Endothelial cell of umbilical vein (primary cell): ENCODE measurements around the gene GABRA4. TPM values are rescaled to one million over a fixed set of nuclear protein-coding genes. Genes with fewer than 3 reads are reported as not detected.

Experiments
- BruUV-seq: library from RNA; stranded (reverse); fragments of 400-500 nt; replicated peaks from 2 replicates; lab custom pipeline; 2021; lab: Mats Ljungman, UMichigan
- CTCF ChIA-PET: fragments of 300-600, 350-600 bp; sonication (Branson Sonifier 250); formaldehyde crosslinking; loops from one replicate; lab custom pipeline; 2021; ENCODE audit warnings: antibody characterized with exemption, inconsistent platforms; lab: Charles Lee
- POLR2A ChIA-PET: fragments of 300-600, 350-600 bp; sonication (Branson Sonifier 250); formaldehyde crosslinking; loops from one replicate; lab custom pipeline; 2021; ENCODE audit warnings: antibody characterized with exemption, inconsistent platforms; lab: Charles Lee
- DNase-seq: peaks from one replicate; pipeline ENCODE4 v3.0.0-alpha.2; 2011; ENCODE audit warnings: low read depth, low spot score
- FAIRE-seq: peaks from 2 replicates; lab custom pipeline; 2011; peaks lifted over from hg19 to GRCh38; lab: Jason Lieb, UNC
- H2AFZ ChIP-seq: 2 replicates; pipeline ENCODE4 v1.6.0; 2012; ENCODE audit warnings: low read depth, low read length, control low read depth, inconsistent platforms
- H3K27ac ChIP-seq: 2 replicates; pipeline ENCODE4 v1.5.1; 2011; ENCODE audit warnings: low read depth, mild to moderate bottlenecking, control low read depth, low read length, moderate library complexity; ENCODE audit not compliant: insufficient read depth
- H3K27me3 ChIP-seq, 2 experiments: 2 replicates each; pipeline versions ENCODE4 v1.6.0 to v1.6.1; 2011; ENCODE audit warnings: low read length in 2 of 2, mixed read lengths in 1 of 2; ENCODE audit not compliant: control insufficient read depth in 2 of 2, insufficient read depth in 2 of 2
- H3K36me3 ChIP-seq, 2 experiments: 2 replicates in 1 of 2; 3 replicates in 1 of 2; pipeline ENCODE4 v1.5.1; 2011; ENCODE audit warnings: low read length in 2 of 2, mild to moderate bottlenecking in 1 of 2, moderate library complexity in 1 of 2; ENCODE audit not compliant: control insufficient read depth in 2 of 2, insufficient read depth in 2 of 2; ENCODE audit errors: extremely low read depth in 1 of 2
- H3K4me1 ChIP-seq: 3 replicates; pipeline ENCODE4 v1.5.1; 2011; ENCODE audit warnings: mild to moderate bottlenecking, low read length; ENCODE audit not compliant: control insufficient read depth, insufficient read depth; ENCODE audit errors: extremely low read depth
- H3K4me2 ChIP-seq: 2 replicates; pipeline ENCODE4 v1.6.1; 2011; ENCODE audit warnings: low read length, control low read depth, mixed read lengths; ENCODE audit not compliant: insufficient read depth
- H3K4me3 ChIP-seq, 3 experiments: fragments of 200-600 bp in 1 of 3; sonication (generic), shearing (Covaris generic) in 1 of 3; replicated peaks in 1 of 3; 2 replicates each; pipeline ENCODE4 v1.5.1; 2011 to 2016; ENCODE audit warnings: control low read depth in 3 of 3, low read length in 3 of 3, mild to moderate bottlenecking in 2 of 3, inconsistent platforms in 1 of 3, low read depth in 1 of 3, moderate library complexity in 1 of 3; ENCODE audit not compliant: insufficient read depth in 1 of 3
- H3K79me2 ChIP-seq: 2 replicates; pipeline ENCODE4 v1.6.0; 2012; ENCODE audit warnings: low read length, inconsistent platforms; ENCODE audit not compliant: control insufficient read depth, insufficient read depth
- H3K9ac ChIP-seq: replicated peaks from 2 replicates; pipeline ENCODE3; 2011; ENCODE audit warnings: low read length, control low read depth; ENCODE audit not compliant: insufficient read depth; ENCODE audit errors: extremely low read depth
- H3K9me1 ChIP-seq: replicated peaks from 3 replicates; pipeline ENCODE4 v1.6.0; 2011; ENCODE audit warnings: mild to moderate bottlenecking, low read length; ENCODE audit not compliant: control insufficient read depth, insufficient read depth; ENCODE audit errors: extremely low read depth
- H3K9me3 ChIP-seq: replicated peaks from 2 replicates; pipeline ENCODE4 v1.5.1; 2012; ENCODE audit warnings: low read length, inconsistent platforms; ENCODE audit not compliant: control insufficient read depth, insufficient read depth
- H4K20me1 ChIP-seq: replicated peaks from 2 replicates; pipeline ENCODE3; 2011; ENCODE audit warnings: mild to moderate bottlenecking, low read length; ENCODE audit not compliant: control insufficient read depth, insufficient read depth; ENCODE audit errors: extremely low read depth
- CTCF ChIP-seq, 2 donors: IDR thresholded peaks; 1 replicate in 1 of 2; 2 replicates in 1 of 2; pipeline ENCODE4 v1.5.1; 2011; ENCODE audit warnings: low read length in 2 of 2, mild to moderate bottlenecking in 2 of 2, moderate library complexity in 2 of 2, control low read depth in 1 of 2, inconsistent platforms in 1 of 2, low read depth in 1 of 2; ENCODE audit not compliant: insufficient read depth in 1 of 2; ENCODE audit errors: extremely low read depth in 1 of 2
- EZH2 ChIP-seq: IDR thresholded peaks from 2 replicates; pipeline ENCODE4 v1.6.1; 2012; ENCODE audit warnings: borderline replicate concordance, low read depth, mild to moderate bottlenecking, moderate library complexity, low read length, inconsistent platforms; ENCODE audit not compliant: severe bottlenecking
- FOS ChIP-seq: IDR thresholded peaks from 2 replicates; pipeline ENCODE4 v1.6.1; 2011; ENCODE audit warnings: mild to moderate bottlenecking, low read length, moderate library complexity, borderline replicate concordance; ENCODE audit not compliant: insufficient read depth
- GATA2 ChIP-seq: IDR thresholded peaks from 2 replicates; pipeline ENCODE4 v1.7.0; 2011; ENCODE audit warnings: low read depth, mild to moderate bottlenecking, moderate library complexity, mixed read lengths, low read length; ENCODE audit not compliant: insufficient read length, insufficient read depth
- JUN ChIP-seq: IDR thresholded peaks from 2 replicates; pipeline ENCODE4 v1.6.1; 2011; ENCODE audit warnings: borderline replicate concordance, low read depth; ENCODE audit not compliant: insufficient read length, insufficient read depth
- MAX ChIP-seq: IDR thresholded peaks from 2 replicates; pipeline ENCODE4 v1.6.1; 2011; ENCODE audit not compliant: insufficient read depth, insufficient read length
- MYC ChIP-seq: IDR thresholded peaks from one replicate; pipeline ENCODE4 v1.6.1; 2011; ENCODE audit warnings: mild to moderate bottlenecking, low read depth, low read length
- POLR2A ChIP-seq: IDR thresholded peaks from 2 replicates; pipeline ENCODE4 v1.6.1; 2012; ENCODE audit warnings: low read depth, mild to moderate bottlenecking, control low read depth, low read length
- POLR2AphosphoS5 ChIP-seq: IDR thresholded peaks from 2 replicates; pipeline ENCODE4 v1.6.1; 2012; ENCODE audit warnings: low read depth, mild to moderate bottlenecking, control low read depth, low read length, moderate library complexity; ENCODE audit not compliant: insufficient read depth
- dilution Hi-C: fragments of 300-500 bp; cut with MboI; formaldehyde crosslinking; loops from one replicate; pipeline ENCODE4 v1.15.0; 2019; ENCODE audit warnings: low sequenced_read_pairs; ENCODE audit not compliant: extremely low pct_ligation_motif_present
- intact Hi-C: fragments of 100-400 bp; cut with micrococcal nuclease; formaldehyde crosslinking; loops from one replicate; pipeline ENCODE4 v1.10.0; 2022
- polyA plus RNA-seq, 4 experiments: library from polyadenylated mRNA; depleted of rRNA in 3 of 4; stranded (reverse) in 3 of 4; unstranded in 1 of 4; fragments of >200 nt; gene quantifications; 2 replicates each; pipeline versions ENCODE4 v1.2.1 to v1.2.3, GENCODE V29; 2011 to 2012; ENCODE audit warnings: missing spikeins in 1 of 4
- total RNA-seq: library from RNA; stranded (reverse); gene quantifications from 2 replicates; pipeline ENCODE4 v1.2.3, GENCODE V29; 2021

GABRA4 gene
- total and polyA plus RNA-seq, 2 donors (not counting 3 experiments of a cell fraction or from before 2014, with no cell fraction given) = not detected

DNA sequence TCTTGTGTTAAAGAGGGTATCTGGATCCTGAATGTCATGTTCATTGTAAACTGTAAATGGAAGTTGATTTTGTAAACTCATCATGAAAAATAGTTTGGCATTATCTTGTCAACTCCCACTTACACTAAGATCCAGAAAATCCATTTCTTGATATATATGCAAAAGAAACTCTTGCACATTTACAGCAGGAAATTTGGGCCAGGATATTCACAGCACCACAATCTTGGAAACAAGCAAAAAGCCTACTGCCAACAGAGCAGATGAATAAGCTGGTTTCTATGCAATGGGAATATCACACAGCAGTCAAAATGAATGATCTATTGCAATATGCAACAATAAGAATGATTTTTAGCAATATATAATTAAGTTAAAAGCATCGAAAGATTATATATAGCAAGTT, 8.6 kb downstream of the GABRA4 start:
- Histone ChIP-seq H3K79me2 (no peaks in the 10 kb centered on the region), H3K4me2 (no peak overlapping the region), H2AFZ (no peak overlapping the region), H4K20me1 (no peaks in the 10 kb centered on the region), H3K36me3 (no peaks in the 10 kb centered on the region), H3K27me3 (no peaks in the 10 kb centered on the region), H3K9me1 (no peaks in the 10 kb centered on the region), H3K4me1 (no peaks in the 10 kb centered on the region), H3K27ac (no peak overlapping the region), H3K9me3 (no peaks in the 10 kb centered on the region), H3K9ac (no peak overlapping the region), H3K4me3 (no peak overlapping the region)
- BruUV-seq = no TSS peak
- ChIA-PET CTCF (no interaction called here), POLR2A (no interaction called here)
- TF ChIP-seq POLR2A = no peak
- no peak for TF ChIP-seq POLR2AphosphoS5
- no peak for TF ChIP-seq MAX
- TF ChIP-seq JUN = no peak
- no peak for TF ChIP-seq EZH2
- TF ChIP-seq GATA2 = no peak
- no peak for TF ChIP-seq MYC
- TF ChIP-seq CTCF (IDR thresholded peaks at IDR 0.05; ENCODE audit: extremely low read depth in 1 of 2, insufficient read depth in 1 of 2, low read depth in 1 of 2, low read length in 2 of 2) = no peak
- TF ChIP-seq FOS = no peak
- FAIRE-seq (no peak), DNase-seq (no peak)
- intact Hi-C loops = no loop called here
- dilution Hi-C loops = no loop called here
